22Rv1 (cell line): ENCODE data around the gene NUDT8.
"Not testable (repeated sequence)": the region's sequence is repeated elsewhere in the genome, so short reads cannot be mapped to it uniquely, and the experiment has no call there.

Experiments used
- H3K27ac ChIP-seq: fragments of 450-650 bp; 2 replicates; pipeline ENCODE4 v1.5.1; 2017
- ZFX ChIP-seq: fragments of 450-650 bp; IDR thresholded peaks from 2 replicates; pipeline ENCODE4 v1.6.1; 2017; ENCODE audit warnings: antibody characterized with exemption, borderline replicate concordance
- TF ChIP-seq, protein P1 (sequence below): fragments of 450-650 bp; IDR thresholded peaks from 2 replicates; pipeline ENCODE4 v1.5.1; 2017; ENCODE audit warnings: mild to moderate bottlenecking

Gene NUDT8

GRCh38 chr11:67627812-67628624 lies 1.7 kb downstream of the NUDT8 start:
- TF ChIP-seq, protein P1, sequence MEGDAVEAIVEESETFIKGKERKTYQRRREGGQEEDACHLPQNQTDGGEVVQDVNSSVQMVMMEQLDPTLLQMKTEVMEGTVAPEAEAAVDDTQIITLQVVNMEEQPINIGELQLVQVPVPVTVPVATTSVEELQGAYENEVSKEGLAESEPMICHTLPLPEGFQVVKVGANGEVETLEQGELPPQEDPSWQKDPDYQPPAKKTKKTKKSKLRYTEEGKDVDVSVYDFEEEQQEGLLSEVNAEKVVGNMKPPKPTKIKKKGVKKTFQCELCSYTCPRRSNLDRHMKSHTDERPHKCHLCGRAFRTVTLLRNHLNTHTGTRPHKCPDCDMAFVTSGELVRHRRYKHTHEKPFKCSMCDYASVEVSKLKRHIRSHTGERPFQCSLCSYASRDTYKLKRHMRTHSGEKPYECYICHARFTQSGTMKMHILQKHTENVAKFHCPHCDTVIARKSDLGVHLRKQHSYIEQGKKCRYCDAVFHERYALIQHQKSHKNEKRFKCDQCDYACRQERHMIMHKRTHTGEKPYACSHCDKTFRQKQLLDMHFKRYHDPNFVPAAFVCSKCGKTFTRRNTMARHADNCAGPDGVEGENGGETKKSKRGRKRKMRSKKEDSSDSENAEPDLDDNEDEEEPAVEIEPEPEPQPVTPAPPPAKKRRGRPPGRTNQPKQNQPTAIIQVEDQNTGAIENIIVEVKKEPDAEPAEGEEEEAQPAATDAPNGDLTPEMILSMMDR = no peak
- TF ChIP-seq ZFX = no peak
- H3K27ac ChIP-seq = peak overlapping the region; percentile 93

DNA sequence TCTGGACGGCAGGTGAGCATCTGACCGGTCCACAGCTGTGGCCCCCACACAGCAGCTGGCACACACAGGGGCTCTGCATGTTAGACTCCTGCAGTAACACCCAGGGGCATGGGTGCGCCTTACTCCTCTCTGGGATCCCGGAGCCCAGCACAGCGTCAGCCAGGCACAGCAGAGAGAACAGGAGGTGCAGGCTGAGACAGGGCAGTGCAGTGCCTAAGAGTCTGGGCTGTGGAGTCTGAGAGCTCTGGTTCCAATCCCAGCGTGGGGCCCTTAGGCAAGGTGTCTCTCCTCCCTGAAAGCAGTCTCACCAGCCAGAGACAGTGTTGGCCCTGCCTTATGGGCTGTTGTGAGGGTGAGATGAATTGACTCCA lies 2.3 kb downstream of the NUDT8 start:
- no peak for TF ChIP-seq ZFX
- TF ChIP-seq, protein P1 = no peak
- peak overlapping the region; percentile 93 for H3K27ac ChIP-seq

GRCh38 chr11:67626970-67627369 lies 2.8 kb downstream of the NUDT8 start:
- TF ChIP-seq, protein P1 = no peak
- no peak for TF ChIP-seq ZFX
- H3K27ac ChIP-seq = peak overlapping the region; percentile 93

DNA sequence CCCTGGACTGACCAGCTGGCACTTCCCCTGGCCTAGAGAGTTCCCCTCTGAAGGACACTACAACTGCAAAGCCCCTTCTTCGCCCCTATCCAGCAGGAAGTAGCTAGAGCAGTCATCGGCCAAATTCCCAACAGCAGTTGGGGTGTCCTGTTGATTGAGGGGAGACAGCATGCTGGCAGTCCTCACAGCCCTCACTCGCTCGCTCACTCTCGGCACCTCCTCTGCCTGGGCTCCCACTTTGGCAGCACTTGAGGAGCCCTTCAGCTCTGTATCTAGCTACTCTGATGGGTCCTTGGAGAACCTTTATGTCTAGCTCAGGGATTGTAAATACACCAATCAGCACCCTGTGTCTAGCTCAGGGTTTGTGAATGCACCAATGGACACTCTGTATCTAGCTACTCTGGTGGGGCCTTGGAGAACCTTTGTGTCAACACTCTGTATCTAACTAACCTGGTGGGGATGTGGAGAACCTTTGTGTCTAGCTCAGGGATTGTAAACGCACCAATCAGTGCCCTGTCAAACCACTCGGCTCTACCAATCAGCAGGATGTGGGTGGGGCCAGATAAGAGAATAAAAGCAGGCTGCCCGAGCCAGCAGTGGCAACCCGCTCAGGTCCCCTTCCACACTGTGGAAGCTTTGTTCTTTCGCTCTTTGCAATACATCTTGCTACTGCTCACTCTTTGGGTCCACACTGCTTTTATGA lies 3.5 kb downstream of the NUDT8 start:
- peak overlapping the region; percentile 93 for H3K27ac ChIP-seq

DNA sequence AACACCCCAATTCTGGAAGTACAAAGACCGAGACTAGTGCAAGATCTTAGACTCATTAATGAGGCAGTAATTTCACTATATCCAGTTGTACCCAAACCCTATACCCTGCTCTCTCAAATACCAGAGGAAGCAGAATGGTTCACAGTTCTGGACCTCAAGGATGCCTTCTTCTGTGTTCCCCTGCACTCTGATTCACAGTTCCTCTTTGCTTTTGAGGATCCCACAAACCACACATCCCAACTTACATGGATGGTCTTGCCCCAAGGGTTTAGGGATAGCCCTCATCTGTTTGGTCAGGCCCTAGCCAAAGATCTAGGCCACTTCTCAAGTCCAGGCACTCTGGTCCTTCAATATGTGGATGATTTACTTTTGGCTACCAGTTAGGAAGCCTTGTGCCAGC lies 5.9 kb downstream of the NUDT8 start:
- H3K27ac ChIP-seq = not testable (repeated sequence)

GRCh38 chr11:67622905-67623304 lies 6.8 kb downstream of the NUDT8 start:
- not testable (repeated sequence) for H3K27ac ChIP-seq

- H3K27ac ChIP-seq = not testable (repeated sequence)
Observed at GRCh38 chr11:67621928-67622327, 7.8 kb downstream of the NUDT8 start.

DNA sequence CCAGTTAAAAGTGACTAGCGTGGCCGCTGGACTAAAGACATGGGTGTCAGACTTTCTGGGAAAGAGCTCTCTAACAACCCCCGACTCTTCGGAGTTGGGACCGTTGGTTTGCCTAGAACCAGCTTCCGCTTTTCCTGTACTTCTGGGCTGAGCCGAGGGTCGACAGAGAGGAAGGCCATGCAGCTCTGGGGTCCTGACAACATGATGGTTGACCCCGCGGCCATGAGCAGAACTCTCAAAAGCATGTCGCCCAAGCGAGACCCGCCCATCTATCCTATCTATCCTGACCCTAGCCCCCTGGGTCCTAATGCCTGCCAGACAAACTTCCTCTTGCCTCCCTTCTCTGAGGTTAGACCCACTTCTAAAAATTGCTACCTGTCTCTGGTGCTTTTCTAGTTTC lies 9.1 kb downstream of the NUDT8 start:
- H3K27ac ChIP-seq = peak overlapping the region; percentile 50

DNA sequence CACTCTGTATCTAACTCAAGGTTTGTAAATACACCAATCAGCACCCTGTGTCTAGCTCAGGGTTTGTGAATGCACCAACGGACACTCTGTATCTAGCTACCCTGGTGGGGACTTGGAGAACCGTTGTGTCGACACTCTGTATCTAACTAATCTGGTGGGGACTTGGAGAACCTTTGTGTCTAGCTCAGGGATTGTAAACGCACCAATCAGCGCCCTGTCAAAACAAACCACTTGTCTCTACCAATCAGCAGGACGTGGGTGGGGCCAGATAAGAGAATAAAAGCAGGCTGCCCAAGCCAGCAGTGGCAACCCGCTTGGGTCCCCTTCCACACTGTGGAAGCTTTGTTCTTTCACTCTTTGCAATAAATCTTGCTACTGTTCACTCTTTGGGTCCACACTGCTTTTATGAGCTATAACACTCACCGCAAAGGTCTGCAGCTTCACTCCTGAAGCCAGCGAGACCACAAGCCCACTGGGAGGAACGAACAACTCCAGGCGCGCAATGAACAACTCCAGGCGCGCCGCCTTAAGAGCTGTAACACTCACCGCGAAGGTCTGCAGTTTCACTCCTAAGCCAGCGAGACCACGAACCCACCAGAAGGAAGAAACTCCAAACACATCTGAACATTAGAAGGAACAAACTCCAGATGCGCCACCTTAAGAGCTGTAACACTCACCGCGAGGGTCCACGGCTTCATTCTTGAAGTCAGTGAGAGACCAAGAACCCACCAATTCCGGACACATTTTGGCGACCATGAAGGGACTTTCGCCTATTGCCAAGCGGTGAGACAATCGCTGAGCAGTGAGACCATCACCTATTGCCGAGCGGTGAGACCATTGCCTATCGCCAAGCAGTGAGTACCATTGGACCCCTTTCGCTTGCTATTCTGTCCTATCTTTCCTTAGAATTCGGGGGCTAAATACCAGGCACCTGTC lies 9.8 kb downstream of the NUDT8 start:
- H3K27ac ChIP-seq = peak overlapping the region; percentile 50

GRCh38 chr11:67618901-67619659 lies 10.7 kb downstream of the NUDT8 start:
- not testable (repeated sequence) for H3K27ac ChIP-seq
